ENCODE results near the gene NWD2. TPM values are rescaled to one million over a fixed set of nuclear protein-coding genes. Genes with fewer than 3 reads are reported as not detected.

The NWD2 gene
- total RNA-seq, 4 donors from 2014 or later, result not detected

GRCh38 chr4:37481547-37482122 is 237.1 kb downstream of the NWD2 start:
- Histone ChIP-seq H3K9me3 (no peaks in the 10 kb centered on the region), H3K4me3 (no peak overlapping the region), H3K4me1 (no peaks in the 10 kb centered on the region), H3K27ac (no peak overlapping the region), H3K36me3 (no peaks in the 10 kb centered on the region), H3K27me3 (no peaks in the 10 kb centered on the region)
- in situ Hi-C loops (cut with MboI; ENCODE audit: low sequenced_read_pairs in 4 of 4) (no loop called here), intact Hi-C loops (cut with DNase I; ENCODE audit: low total_unique reads) (no loop called here)
- DNase-seq (no peak), ATAC-seq (no peak)
- no peak for TF ChIP-seq CTCF (IDR thresholded peaks at IDR 0.05 in 4 of 5, conservative IDR thresholded peaks at IDR 0.05 in 1 of 5)
- no peak for TF ChIP-seq POLR2A (IDR thresholded peaks at IDR 0.05)

- Histone ChIP-seq H3K4me1 (no peaks in the 10 kb centered on the region), H3K27me3 (no peaks in the 10 kb centered on the region), H3K9me3 (no peaks in the 10 kb centered on the region), H3K27ac (no peak overlapping the region), H3K4me3 (no peak overlapping the region), H3K36me3 (no peaks in the 10 kb centered on the region)
- in situ Hi-C loops (cut with MboI; ENCODE audit: low sequenced_read_pairs in 4 of 4) (no loop called here), intact Hi-C loops (cut with DNase I; ENCODE audit: low total_unique reads) (no loop called here)
- ATAC-seq (no peak), DNase-seq (no peak)
- no peak for TF ChIP-seq CTCF (IDR thresholded peaks at IDR 0.05 in 4 of 5, conservative IDR thresholded peaks at IDR 0.05 in 1 of 5)
- TF ChIP-seq POLR2A (IDR thresholded peaks at IDR 0.05), result no peak
Measured at GRCh38 chr4:37482236-37482913, 237.8 kb downstream of the NWD2 start.

GRCh38 chr4:37483610-37484009 is 239.1 kb downstream of the NWD2 start:
- ATAC-seq (no peak), DNase-seq (no peak)
- TF ChIP-seq CTCF (IDR thresholded peaks at IDR 0.05 in 4 of 5, conservative IDR thresholded peaks at IDR 0.05 in 1 of 5) (no peak), POLR2A (IDR thresholded peaks at IDR 0.05) (no peak)
- Histone ChIP-seq H3K9me3 (no peaks in the 10 kb centered on the region), H3K4me1 (no peaks in the 10 kb centered on the region), H3K27me3 (no peaks in the 10 kb centered on the region), H3K27ac (no peak overlapping the region), H3K4me3 (no peak overlapping the region), H3K36me3 (no peaks in the 10 kb centered on the region)
- in situ Hi-C loops (cut with MboI; ENCODE audit: low sequenced_read_pairs in 4 of 4) (no loop called here), intact Hi-C loops (cut with DNase I; ENCODE audit: low total_unique reads) (no loop called here)

GRCh38 chr4:37486166-37486565 is 241.6 kb downstream of the NWD2 start:
- ATAC-seq, result no peak
- TF ChIP-seq CTCF (IDR thresholded peaks at IDR 0.05 in 4 of 5, conservative IDR thresholded peaks at IDR 0.05 in 1 of 5), result no peak
- TF ChIP-seq POLR2A (IDR thresholded peaks at IDR 0.05), result no peak
- H3K9me3 ChIP-seq, result no peaks in the 10 kb centered on the region
- H3K27ac ChIP-seq, result no peak overlapping the region
- H3K36me3 ChIP-seq, result no peaks in the 10 kb centered on the region
- H3K27me3 ChIP-seq, result no peaks in the 10 kb centered on the region
- DNase-seq, result no peak
- in situ Hi-C loops (cut with MboI; ENCODE audit: low sequenced_read_pairs in 4 of 4), result no loop called here
- no peaks in the 10 kb centered on the region for H3K4me1 ChIP-seq
- intact Hi-C loops (cut with DNase I; ENCODE audit: low total_unique reads), result no loop called here
- H3K4me3 ChIP-seq, result no peak overlapping the region

All from gastrocnemius medialis (tissue), 4 donors.